WTC11 (cell line): ENCODE measurements around the gene TMEM108. TPM values are rescaled to one million over a fixed set of nuclear protein-coding genes. Genes with fewer than 3 reads are reported as not detected.

Source experiments
- ATAC-seq: fragments of 200-7000 bp; cut with Tn5 transposase; 2 replicates; pipeline ENCODE4 v1.10.0; 2021; ENCODE audit warnings: mild to moderate bottlenecking, moderate library complexity
- CTCF ChIA-PET: fragments of 300-600 bp; sonication (Branson Sonifier 250); formaldehyde crosslinking; loops from one replicate; lab custom pipeline; 2021; ENCODE audit warnings: antibody characterized with exemption; lab: Charles Lee
- POLR2A ChIA-PET: fragments of 350-600 bp; sonication (Branson Sonifier 250); formaldehyde crosslinking; loops from one replicate; lab custom pipeline; 2021; ENCODE audit warnings: antibody characterized with exemption; lab: Charles Lee
- DNase-seq: peaks from one replicate; pipeline ENCODE4 v3.0.0; 2021; ENCODE audit warnings: low spot score
- H3K27ac Mint-ChIP-seq: 2 replicates; pipeline ENCODE4 v1.8.0; 2021; ENCODE audit warnings: mixed read lengths
- H3K27me3 Mint-ChIP-seq: 2 replicates; pipeline ENCODE4 v1.8.0; 2021; ENCODE audit warnings: low read depth, mild to moderate bottlenecking, moderate library complexity, mixed read lengths
- H3K36me3 Mint-ChIP-seq: 2 replicates; pipeline ENCODE4 v1.8.0; 2021; ENCODE audit warnings: mixed read lengths
- H3K4me1 Mint-ChIP-seq: 2 replicates; pipeline ENCODE4 v1.8.0; 2022; ENCODE audit warnings: mixed read lengths
- H3K4me3 Mint-ChIP-seq: 2 replicates; pipeline ENCODE4 v1.8.0; 2021; ENCODE audit warnings: mild to moderate bottlenecking, moderate library complexity, mixed read lengths
- H3K9me3 Mint-ChIP-seq: 2 replicates; pipeline ENCODE4 v1.8.0; 2021; ENCODE audit warnings: mixed read lengths
- AFF4 ChIP-seq: sonication (generic); formaldehyde crosslinking; IDR thresholded peaks from 2 replicates; pipeline ENCODE4 v1.8.1; 2023; ENCODE audit warnings: mild to moderate bottlenecking, missing genetic modification reagents, borderline replicate concordance
- FOXP1 ChIP-seq: sonication (generic); formaldehyde crosslinking; IDR thresholded peaks from 2 replicates; pipeline ENCODE4 v1.8.0; 2022; ENCODE audit warnings: missing genetic modification reagents, mild to moderate bottlenecking, moderate library complexity, borderline replicate concordance
- HMGA2 ChIP-seq: fragments of 250-450 bp; sonication (Bioruptor Pico); IDR thresholded peaks from 2 replicates; pipeline ENCODE4 v1.4.0; 2021; ENCODE audit warnings: mild to moderate bottlenecking, moderate library complexity
- IRF2 ChIP-seq: sonication (generic); formaldehyde crosslinking; IDR thresholded peaks from 2 replicates; pipeline ENCODE4 v1.8.0; 2022; ENCODE audit warnings: low read depth, missing genetic modification reagents, borderline replicate concordance
- MXD4 ChIP-seq: fragments of 250-450 bp; sonication (Bioruptor Pico); IDR thresholded peaks from 2 replicates; pipeline ENCODE4 v1.8.0; 2021; ENCODE audit warnings: mild to moderate bottlenecking, moderate library complexity, borderline replicate concordance
- NR2C2 ChIP-seq: sonication (generic); formaldehyde crosslinking; IDR thresholded peaks from 2 replicates; pipeline ENCODE4 v1.8.0; 2022; ENCODE audit warnings: mild to moderate bottlenecking, missing genetic modification reagents
- TCF7 ChIP-seq: sonication (generic); formaldehyde crosslinking; IDR thresholded peaks from 2 replicates; pipeline ENCODE4 v1.8.0; 2022; ENCODE audit warnings: mild to moderate bottlenecking, low read depth, missing genetic modification reagents, moderate library complexity
- TEAD4 ChIP-seq: sonication (generic); formaldehyde crosslinking; IDR thresholded peaks from 2 replicates; pipeline ENCODE4 v1.8.0; 2022; ENCODE audit warnings: mild to moderate bottlenecking, missing genetic modification reagents
- ZNF219 ChIP-seq: sonication (generic); formaldehyde crosslinking; IDR thresholded peaks from 2 replicates; pipeline ENCODE4 v1.8.0; 2023; ENCODE audit warnings: missing genetic modification reagents, mild to moderate bottlenecking, borderline replicate concordance
- ZNF671 ChIP-seq: fragments of 250-450 bp; sonication (Bioruptor Pico); IDR thresholded peaks from 2 replicates; pipeline ENCODE4 v1.8.0; 2021; ENCODE audit warnings: mild to moderate bottlenecking
- total RNA-seq: library from RNA; stranded (reverse); gene quantifications from 3 replicates; pipeline ENCODE4 v1.2.3, GENCODE V29; 2021
- TF ChIP-seq, protein P1 (sequence below): sonication (generic); formaldehyde crosslinking; IDR thresholded peaks from 2 replicates; pipeline ENCODE4 v1.8.0; 2023; ENCODE audit warnings: mild to moderate bottlenecking, missing genetic modification reagents
- TF ChIP-seq, protein P2 (sequence below): sonication (generic); formaldehyde crosslinking; conservative IDR thresholded peaks from 2 replicates; pipeline ENCODE4 v1.8.1; 2022; ENCODE audit warnings: mild to moderate bottlenecking, missing genetic modification reagents
- TF ChIP-seq, protein P3 (sequence below): sonication (generic); formaldehyde crosslinking; conservative IDR thresholded peaks from 2 replicates; pipeline ENCODE4 v1.8.1; 2023; ENCODE audit warnings: mild to moderate bottlenecking, low read depth, missing genetic modification reagents, moderate library complexity
- TF ChIP-seq, protein P4 (sequence below): fragments of 250-450 bp; sonication (Bioruptor Pico); IDR thresholded peaks from 2 replicates; pipeline ENCODE4 v1.8.0; 2021; ENCODE audit warnings: mild to moderate bottlenecking

Gene TMEM108
- total RNA-seq, 1 experiment from 2014 or later: 14.7 TPM

- H3K27ac Mint-ChIP-seq: no peak overlapping the region
- no peak overlapping the region for H3K4me3 Mint-ChIP-seq
- TF ChIP-seq AFF4 (CRISPR knock-in tag) (no peak), IRF2 (no peak), TCF7 (CRISPR knock-in tag) (no peak), MXD4 (CRISPR knock-in tag) (no peak), NR2C2 (CRISPR knock-in tag) (no peak), FOXP1 (CRISPR knock-in tag) (no peak), ZNF671 (no peak), HMGA2 (CRISPR knock-in tag) (no peak), ZNF219 (CRISPR knock-in tag) (no peak), TEAD4 (CRISPR knock-in tag) (no peak)
- TF ChIP-seq, protein P1, sequence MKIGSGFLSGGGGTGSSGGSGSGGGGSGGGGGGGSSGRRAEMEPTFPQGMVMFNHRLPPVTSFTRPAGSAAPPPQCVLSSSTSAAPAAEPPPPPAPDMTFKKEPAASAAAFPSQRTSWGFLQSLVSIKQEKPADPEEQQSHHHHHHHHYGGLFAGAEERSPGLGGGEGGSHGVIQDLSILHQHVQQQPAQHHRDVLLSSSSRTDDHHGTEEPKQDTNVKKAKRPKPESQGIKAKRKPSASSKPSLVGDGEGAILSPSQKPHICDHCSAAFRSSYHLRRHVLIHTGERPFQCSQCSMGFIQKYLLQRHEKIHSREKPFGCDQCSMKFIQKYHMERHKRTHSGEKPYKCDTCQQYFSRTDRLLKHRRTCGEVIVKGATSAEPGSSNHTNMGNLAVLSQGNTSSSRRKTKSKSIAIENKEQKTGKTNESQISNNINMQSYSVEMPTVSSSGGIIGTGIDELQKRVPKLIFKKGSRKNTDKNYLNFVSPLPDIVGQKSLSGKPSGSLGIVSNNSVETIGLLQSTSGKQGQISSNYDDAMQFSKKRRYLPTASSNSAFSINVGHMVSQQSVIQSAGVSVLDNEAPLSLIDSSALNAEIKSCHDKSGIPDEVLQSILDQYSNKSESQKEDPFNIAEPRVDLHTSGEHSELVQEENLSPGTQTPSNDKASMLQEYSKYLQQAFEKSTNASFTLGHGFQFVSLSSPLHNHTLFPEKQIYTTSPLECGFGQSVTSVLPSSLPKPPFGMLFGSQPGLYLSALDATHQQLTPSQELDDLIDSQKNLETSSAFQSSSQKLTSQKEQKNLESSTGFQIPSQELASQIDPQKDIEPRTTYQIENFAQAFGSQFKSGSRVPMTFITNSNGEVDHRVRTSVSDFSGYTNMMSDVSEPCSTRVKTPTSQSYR (CRISPR knock-in tag): no peak
- TF ChIP-seq, protein P2, sequence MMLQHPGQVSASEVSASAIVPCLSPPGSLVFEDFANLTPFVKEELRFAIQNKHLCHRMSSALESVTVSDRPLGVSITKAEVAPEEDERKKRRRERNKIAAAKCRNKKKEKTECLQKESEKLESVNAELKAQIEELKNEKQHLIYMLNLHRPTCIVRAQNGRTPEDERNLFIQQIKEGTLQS (CRISPR knock-in tag): no peak
- TF ChIP-seq, protein P3, sequence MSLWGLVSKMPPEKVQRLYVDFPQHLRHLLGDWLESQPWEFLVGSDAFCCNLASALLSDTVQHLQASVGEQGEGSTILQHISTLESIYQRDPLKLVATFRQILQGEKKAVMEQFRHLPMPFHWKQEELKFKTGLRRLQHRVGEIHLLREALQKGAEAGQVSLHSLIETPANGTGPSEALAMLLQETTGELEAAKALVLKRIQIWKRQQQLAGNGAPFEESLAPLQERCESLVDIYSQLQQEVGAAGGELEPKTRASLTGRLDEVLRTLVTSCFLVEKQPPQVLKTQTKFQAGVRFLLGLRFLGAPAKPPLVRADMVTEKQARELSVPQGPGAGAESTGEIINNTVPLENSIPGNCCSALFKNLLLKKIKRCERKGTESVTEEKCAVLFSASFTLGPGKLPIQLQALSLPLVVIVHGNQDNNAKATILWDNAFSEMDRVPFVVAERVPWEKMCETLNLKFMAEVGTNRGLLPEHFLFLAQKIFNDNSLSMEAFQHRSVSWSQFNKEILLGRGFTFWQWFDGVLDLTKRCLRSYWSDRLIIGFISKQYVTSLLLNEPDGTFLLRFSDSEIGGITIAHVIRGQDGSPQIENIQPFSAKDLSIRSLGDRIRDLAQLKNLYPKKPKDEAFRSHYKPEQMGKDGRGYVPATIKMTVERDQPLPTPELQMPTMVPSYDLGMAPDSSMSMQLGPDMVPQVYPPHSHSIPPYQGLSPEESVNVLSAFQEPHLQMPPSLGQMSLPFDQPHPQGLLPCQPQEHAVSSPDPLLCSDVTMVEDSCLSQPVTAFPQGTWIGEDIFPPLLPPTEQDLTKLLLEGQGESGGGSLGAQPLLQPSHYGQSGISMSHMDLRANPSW: no peak
- TF ChIP-seq, protein P4, sequence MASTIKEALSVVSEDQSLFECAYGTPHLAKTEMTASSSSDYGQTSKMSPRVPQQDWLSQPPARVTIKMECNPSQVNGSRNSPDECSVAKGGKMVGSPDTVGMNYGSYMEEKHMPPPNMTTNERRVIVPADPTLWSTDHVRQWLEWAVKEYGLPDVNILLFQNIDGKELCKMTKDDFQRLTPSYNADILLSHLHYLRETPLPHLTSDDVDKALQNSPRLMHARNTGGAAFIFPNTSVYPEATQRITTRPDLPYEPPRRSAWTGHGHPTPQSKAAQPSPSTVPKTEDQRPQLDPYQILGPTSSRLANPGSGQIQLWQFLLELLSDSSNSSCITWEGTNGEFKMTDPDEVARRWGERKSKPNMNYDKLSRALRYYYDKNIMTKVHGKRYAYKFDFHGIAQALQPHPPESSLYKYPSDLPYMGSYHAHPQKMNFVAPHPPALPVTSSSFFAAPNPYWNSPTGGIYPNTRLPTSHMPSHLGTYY: no peak
- TF ChIP-seq, all 79 proteins: peak for 0
- DNase-seq: no peak
- H3K4me1 Mint-ChIP-seq: peaks cover 3% of the 10 kb centered on the region; the same call in 1 of the 2 replicates
- ATAC-seq: no peak
- H3K27me3 Mint-ChIP-seq: peaks cover 3% of the 10 kb centered on the region
- peaks cover 43% of the 10 kb centered on the region for H3K36me3 Mint-ChIP-seq
- peaks cover 55% of the 10 kb centered on the region for H3K9me3 Mint-ChIP-seq
- ChIA-PET POLR2A (no interaction called here), CTCF (no interaction called here)
Observed at GRCh38 chr3:133171831-133172230, 133.6 kb downstream of the TMEM108 start.
